Gastroesophageal sphincter (tissue), 3 donors: Measurements from ENCODE around the gene CACNB4.

Experiments used
- EP300 ChIP-seq: sonication (generic); formaldehyde crosslinking; IDR thresholded peaks from one replicate; pipeline ENCODE4 v1.6.1; 2017; ENCODE audit warnings: antibody characterized with exemption, mild to moderate bottlenecking
- POLR2A ChIP-seq, 2 donors: fragments of 450-650 bp; IDR thresholded peaks; one replicate each; pipeline ENCODE4 v1.6.1; 2017; ENCODE audit warnings: antibody characterized with exemption in 2 of 2, mild to moderate bottlenecking in 2 of 2, moderate library complexity in 1 of 2
- TF ChIP-seq, protein P1 (sequence below), 4 experiments: fragments of 200-600 bp in 2 of 4; fragments of 450-650 bp in 2 of 4; sonication (generic) in 1 of 4; IDR thresholded peaks; one replicate each; pipeline ENCODE4 v1.5.1; 2017 to 2019; ENCODE audit warnings: antibody characterized with exemption in 4 of 4, mild to moderate bottlenecking in 2 of 4, moderate library complexity in 2 of 4

- TF ChIP-seq, protein P1, sequence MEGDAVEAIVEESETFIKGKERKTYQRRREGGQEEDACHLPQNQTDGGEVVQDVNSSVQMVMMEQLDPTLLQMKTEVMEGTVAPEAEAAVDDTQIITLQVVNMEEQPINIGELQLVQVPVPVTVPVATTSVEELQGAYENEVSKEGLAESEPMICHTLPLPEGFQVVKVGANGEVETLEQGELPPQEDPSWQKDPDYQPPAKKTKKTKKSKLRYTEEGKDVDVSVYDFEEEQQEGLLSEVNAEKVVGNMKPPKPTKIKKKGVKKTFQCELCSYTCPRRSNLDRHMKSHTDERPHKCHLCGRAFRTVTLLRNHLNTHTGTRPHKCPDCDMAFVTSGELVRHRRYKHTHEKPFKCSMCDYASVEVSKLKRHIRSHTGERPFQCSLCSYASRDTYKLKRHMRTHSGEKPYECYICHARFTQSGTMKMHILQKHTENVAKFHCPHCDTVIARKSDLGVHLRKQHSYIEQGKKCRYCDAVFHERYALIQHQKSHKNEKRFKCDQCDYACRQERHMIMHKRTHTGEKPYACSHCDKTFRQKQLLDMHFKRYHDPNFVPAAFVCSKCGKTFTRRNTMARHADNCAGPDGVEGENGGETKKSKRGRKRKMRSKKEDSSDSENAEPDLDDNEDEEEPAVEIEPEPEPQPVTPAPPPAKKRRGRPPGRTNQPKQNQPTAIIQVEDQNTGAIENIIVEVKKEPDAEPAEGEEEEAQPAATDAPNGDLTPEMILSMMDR (IDR thresholded peaks at IDR 0.05) = no peak
- TF ChIP-seq EP300 = no peak
- TF ChIP-seq POLR2A (IDR thresholded peaks at IDR 0.05) = no peak
These were observed 211.7 kb downstream of the CACNB4 start for GRCh38 chr2:151887164-151887563.
